Endometrium (tissue), 2 donors: Measurements from ENCODE around the gene MBLAC1.
"Not testable (repeated sequence)": the region's sequence is repeated elsewhere in the genome, so short reads cannot be mapped to it uniquely, and the experiment has no call there.

Source experiments
- FAIRE-seq: peaks from 2 replicates; lab custom pipeline; 2012; peaks lifted over from hg19 to GRCh38; lab: Jason Lieb, UNC
- donor health status: control.
- donor health status: control.

Gene MBLAC1

GRCh38 chr7:100122568-100122967, 4.2 kb upstream of the MBLAC1 start:
- FAIRE-seq = no peak

GRCh38 chr7:100124301-100125230, 2.2 kb upstream of the MBLAC1 start:
- no peak for FAIRE-seq

DNA sequence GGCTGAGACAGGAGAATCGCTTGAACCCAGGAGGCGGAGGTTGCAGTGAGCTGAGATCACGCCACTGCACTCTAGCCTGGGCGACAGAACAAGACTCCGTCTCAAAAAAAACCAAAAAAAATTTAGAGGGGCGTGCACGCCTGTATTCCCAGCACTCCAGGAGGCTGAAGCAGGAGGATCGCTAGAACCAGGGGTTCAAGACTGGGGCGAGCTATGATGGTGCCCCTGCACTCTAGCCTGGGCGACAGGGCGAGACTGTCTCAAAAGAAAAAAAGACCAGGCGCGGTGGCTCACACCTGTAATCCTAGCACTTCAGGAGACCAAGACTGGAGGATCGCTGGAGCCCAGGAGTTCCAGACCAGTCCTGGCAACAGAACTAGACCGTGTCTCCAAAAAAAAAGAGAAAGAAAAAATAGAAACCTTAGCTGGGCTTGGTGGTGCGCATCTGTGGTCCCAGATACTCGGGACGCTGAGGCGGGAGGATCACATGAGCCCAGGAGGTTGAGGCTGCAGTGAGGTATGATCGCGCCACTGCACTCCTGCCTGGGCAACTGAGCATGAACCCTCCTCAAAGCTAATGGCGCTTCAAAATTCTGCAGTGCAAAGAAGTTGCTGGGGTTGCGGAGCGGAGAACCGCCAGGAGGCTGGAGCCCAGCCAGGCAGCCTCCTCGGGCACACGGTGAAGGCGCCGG, 382 bp upstream of the MBLAC1 start:
- FAIRE-seq = no peak

DNA sequence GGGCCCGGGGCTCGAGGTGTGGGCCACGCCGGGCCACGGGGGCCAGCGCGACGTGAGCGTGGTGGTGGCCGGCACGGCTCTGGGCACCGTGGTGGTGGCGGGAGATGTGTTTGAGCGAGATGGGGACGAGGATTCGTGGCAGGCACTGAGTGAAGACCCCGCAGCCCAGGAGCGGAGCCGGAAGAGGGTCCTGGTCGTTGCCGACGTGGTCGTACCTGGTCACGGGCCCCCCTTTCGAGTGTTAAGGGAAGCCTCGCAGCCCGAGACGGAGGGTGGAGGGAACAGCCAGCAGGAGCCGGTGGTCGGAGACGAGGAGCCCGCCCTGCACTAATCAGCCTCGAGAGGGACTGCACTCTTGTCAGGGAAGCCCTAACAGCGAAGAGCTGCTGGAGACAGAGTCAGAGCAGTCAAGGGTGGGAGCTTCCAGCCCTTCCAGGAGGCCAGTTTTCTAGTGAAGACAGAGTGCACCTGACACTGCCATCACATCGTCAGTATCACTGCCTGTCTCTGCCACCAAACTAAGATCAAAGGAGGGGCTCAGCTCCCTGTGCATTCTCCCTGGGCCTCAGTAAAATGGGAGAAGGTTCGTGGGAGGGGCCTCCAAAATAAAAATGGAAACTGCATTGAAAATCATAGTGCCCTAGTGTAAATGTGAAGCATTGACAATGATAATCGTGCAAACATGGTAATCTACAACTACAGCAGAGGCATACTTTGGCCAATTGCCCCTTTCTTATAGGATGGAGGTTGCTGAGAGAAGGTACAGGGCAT, 1.3 kb downstream of the MBLAC1 start:
- no peak for FAIRE-seq

DNA sequence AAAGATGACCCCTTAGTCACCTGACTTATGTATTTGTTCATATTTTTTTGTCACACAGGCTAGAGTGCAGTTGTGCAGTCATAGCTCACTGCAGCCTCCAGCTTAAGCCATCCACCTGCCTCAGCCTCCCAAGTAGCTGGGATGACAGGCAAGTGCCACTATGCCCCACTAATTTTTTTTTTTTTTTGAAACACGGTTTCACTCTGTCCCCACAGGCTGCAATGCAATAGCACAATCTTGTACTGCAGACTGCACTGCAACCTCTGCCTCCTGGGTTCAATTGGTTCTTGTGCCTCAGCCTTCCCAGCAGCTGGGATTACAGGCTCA, 1.8 kb downstream of the MBLAC1 start:
- FAIRE-seq = no peak

GRCh38 chr7:100130220-100130607, 3.4 kb downstream of the MBLAC1 start:
- FAIRE-seq = not testable (repeated sequence)

DNA sequence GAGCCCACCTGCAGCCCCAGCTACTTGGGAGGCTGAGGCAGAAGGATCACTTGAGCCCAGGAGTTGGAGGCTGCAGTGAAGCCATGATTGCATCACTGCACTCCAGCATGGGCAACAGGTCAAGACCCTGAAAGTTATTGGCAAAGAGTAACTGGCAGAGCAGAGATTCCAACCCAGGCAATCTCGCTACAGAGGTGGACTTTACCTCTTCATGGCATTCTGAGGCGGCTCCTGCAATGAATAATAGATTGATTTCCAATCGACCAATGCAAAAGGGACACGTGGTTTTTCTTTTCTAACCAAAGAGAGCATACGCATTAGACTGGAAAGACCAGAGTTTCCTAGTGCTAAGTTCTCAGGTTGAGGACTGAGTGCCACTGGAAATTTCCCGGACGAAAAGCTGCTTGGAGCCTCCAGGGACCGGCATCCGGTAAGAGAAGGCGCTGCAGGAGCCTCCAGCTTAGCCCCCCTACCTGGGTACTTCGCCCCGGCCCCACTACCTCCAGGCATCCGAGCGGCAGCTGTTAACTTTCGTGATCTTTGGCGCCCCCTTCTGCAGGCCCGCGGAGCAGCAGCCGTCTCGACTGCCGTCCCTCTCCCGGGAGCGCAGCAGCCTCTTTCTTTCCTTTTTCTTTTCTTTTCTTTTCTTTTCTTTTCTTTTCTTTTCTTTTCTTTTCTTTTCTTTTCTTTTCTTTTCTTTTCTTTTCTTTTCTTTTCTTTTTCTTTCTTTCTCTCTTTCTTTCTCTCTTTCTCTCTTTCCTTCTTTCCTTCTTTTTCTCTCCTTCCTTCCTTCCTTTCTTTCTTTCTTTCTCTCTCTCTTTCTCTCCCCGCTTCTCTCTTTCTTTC, 4.1 kb downstream of the MBLAC1 start:
- FAIRE-seq = no peak

GRCh38 chr7:100132126-100132525, 5.4 kb downstream of the MBLAC1 start:
- FAIRE-seq = no peak

DNA sequence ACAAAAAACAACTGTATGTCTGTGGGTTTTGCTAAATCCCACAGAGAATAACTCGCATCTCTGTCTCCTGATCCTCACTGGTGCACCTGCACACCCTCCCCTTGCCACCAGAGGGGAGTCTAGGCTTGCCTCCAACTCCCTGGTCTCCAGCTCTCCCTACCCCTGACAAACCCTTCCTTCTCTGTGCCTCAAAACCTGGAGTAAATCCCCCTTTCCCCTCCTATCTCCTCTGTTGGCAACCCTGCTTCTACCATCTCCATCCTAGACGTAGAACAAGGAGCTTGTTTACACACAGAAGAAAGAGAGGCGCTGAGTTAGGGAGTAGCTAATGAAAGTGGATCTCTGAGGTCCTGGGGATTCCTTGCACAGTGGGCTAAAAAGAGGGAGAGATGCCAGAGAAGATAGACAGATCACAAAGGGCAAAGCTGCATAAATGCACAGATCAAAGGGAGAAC, 6.0 kb downstream of the MBLAC1 start:
- FAIRE-seq = no peak

GRCh38 chr7:100137851-100138760, 11.3 kb downstream of the MBLAC1 start:
- no peak for FAIRE-seq

GRCh38 chr7:100141555-100141949, 14.8 kb downstream of the MBLAC1 start:
- no peak for FAIRE-seq

DNA sequence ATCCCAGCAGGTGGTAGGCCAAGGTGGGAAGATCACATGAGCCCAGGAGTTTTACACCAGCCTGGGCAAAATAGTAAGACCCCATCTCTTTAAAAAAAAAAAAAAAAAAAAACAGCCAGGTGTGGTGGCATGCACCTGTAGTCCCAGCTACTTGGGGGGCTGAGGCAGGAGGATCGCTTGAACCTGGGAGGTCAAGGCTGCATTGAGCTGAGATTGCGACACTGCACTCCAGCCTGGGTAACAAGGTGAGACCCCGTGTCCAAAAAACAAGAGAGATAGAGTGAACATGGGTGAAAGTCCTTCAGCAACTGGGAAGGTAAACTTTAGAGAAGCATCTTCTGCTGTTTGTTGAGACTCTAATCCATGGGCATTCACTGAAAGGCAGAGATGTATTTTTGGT, 15.7 kb downstream of the MBLAC1 start:
- FAIRE-seq = no peak

- FAIRE-seq = not testable (repeated sequence)
These were observed 19.6 kb downstream of the MBLAC1 start for GRCh38 chr7:100146350-100146749.

- FAIRE-seq = no peak
These were observed 20.5 kb downstream of the MBLAC1 start for GRCh38 chr7:100147278-100147677.

GRCh38 chr7:100148225-100148558, 21.4 kb downstream of the MBLAC1 start:
- no peak for FAIRE-seq

DNA sequence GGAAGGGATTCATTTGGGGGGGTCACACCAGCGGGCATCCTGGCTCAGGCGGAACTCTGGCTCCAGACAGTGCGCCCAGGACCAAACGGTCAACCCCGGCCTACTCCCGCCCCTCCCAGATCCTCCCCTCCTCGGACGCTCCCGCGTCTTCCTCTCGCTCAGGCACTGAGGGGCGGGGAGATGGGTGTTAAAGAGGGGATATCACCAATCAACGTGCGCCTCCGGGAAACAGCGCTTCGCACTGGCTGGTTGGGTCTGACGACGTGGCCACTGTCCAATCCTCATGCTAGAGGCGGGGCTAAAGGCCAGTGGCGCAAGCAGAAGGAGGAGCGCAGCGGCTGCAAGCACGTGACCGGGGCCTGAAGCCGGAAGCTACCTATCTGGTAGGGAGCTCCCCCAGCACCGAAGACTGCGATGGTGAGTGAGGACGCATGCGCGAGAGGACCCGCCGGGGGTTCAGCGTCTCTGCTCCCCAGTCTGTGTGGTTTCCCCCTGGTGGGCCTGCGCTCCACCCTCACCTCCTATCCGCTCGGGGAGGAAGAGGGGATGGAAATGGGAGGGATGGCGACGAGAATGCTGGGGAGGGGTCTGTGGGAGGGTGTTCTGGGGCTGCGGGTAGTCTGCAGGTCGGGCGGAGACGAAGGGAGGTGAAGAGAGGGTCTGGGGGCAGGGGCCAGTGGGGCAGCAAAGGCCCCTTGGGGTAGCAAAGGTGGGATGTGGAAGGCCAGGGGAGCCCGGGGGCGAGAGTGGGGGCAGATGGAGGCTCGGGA, 22.0 kb downstream of the MBLAC1 start, which contains the start of gene LAMTOR4:
LAMTOR4 (plus strand) TSS at position 360 of the 770 bp plus-strand sequence; CDS start at position 415, 55 bp downstream.
- peak; percentile 97 for FAIRE-seq

GRCh38 chr7:100152404-100152803, 25.6 kb downstream of the MBLAC1 start:
- no peak for FAIRE-seq

- FAIRE-seq = no peak
These were observed 26.3 kb downstream of the MBLAC1 start for GRCh38 chr7:100152937-100153666.
